Measurements from ENCODE around the gene DUOXA2.

DNA sequence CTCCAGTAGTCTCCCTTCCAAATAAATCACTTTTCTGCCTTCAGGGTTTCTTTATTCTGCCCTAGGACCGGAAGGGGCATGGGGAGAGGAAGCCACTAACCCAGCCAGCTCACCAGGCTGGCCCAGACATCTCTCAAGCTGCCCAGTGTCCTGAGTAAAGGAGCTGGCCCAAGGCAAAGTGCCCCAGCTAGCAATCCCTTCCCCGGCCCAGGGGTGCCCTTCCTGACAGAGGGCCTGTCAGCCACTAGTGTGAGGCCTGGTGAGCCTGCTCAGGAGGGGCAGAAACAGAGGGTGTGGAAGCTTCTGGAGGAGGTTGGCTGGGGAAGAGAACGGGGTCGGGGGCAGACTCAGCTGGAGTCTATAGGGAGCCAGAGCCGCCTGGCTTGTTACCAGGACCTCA is 51.4 kb downstream of the DUOXA2 start:
- TF ChIP-seq ISL1 (CRISPR knock-in tag; IDR thresholded peaks at IDR 0.05) (no peak), TCF4 (CRISPR knock-in tag; IDR thresholded peaks at IDR 0.05; ENCODE audit: borderline replicate concordance) (no peak), ZFP30 (CRISPR knock-in tag; IDR thresholded peaks at IDR 0.05) (no peak), PPARA (CRISPR knock-in tag; IDR thresholded peaks at IDR 0.05; ENCODE audit: borderline replicate concordance) (no peak), CSDC2 (CRISPR knock-in tag; IDR thresholded peaks at IDR 0.05) (no peak), TOX (CRISPR knock-in tag; IDR thresholded peaks at IDR 0.05; ENCODE audit: borderline replicate concordance) (no peak), ZFP3 (CRISPR knock-in tag; IDR thresholded peaks at IDR 0.05) (no peak), SNAI2 (CRISPR knock-in tag; IDR thresholded peaks at IDR 0.05) (no peak), ZNF8 (CRISPR knock-in tag; IDR thresholded peaks at IDR 0.05) (no peak)
- TF ChIP-seq, protein P1, sequence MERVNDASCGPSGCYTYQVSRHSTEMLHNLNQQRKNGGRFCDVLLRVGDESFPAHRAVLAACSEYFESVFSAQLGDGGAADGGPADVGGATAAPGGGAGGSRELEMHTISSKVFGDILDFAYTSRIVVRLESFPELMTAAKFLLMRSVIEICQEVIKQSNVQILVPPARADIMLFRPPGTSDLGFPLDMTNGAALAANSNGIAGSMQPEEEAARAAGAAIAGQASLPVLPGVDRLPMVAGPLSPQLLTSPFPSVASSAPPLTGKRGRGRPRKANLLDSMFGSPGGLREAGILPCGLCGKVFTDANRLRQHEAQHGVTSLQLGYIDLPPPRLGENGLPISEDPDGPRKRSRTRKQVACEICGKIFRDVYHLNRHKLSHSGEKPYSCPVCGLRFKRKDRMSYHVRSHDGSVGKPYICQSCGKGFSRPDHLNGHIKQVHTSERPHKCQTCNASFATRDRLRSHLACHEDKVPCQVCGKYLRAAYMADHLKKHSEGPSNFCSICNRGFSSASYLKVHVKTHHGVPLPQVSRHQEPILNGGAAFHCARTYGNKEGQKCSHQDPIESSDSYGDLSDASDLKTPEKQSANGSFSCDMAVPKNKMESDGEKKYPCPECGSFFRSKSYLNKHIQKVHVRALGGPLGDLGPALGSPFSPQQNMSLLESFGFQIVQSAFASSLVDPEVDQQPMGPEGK (CRISPR knock-in tag; IDR thresholded peaks at IDR 0.05; ENCODE audit: borderline replicate concordance), result no peak
- TF ChIP-seq, protein P2, sequence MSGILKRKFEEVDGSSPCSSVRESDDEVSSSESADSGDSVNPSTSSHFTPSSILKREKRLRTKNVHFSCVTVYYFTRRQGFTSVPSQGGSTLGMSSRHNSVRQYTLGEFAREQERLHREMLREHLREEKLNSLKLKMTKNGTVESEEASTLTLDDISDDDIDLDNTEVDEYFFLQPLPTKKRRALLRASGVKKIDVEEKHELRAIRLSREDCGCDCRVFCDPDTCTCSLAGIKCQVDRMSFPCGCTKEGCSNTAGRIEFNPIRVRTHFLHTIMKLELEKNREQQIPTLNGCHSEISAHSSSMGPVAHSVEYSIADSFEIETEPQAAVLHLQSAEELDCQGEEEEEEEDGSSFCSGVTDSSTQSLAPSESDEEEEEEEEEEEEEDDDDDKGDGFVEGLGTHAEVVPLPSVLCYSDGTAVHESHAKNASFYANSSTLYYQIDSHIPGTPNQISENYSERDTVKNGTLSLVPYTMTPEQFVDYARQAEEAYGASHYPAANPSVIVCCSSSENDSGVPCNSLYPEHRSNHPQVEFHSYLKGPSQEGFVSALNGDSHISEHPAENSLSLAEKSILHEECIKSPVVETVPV (CRISPR knock-in tag; IDR thresholded peaks at IDR 0.05), result no peak
- TF ChIP-seq, protein P3, sequence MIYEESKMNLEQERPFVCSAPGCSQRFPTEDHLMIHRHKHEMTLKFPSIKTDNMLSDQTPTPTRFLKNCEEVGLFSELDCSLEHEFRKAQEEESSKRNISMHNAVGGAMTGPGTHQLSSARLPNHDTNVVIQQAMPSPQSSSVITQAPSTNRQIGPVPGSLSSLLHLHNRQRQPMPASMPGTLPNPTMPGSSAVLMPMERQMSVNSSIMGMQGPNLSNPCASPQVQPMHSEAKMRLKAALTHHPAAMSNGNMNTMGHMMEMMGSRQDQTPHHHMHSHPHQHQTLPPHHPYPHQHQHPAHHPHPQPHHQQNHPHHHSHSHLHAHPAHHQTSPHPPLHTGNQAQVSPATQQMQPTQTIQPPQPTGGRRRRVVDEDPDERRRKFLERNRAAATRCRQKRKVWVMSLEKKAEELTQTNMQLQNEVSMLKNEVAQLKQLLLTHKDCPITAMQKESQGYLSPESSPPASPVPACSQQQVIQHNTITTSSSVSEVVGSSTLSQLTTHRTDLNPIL (CRISPR knock-in tag; IDR thresholded peaks at IDR 0.05; ENCODE audit: low read depth), result no peak

Data from SK-N-SH treated with all-trans-retinoic acid at 6 μM for 48 hours (cell line).